BJ (cell line): ENCODE data around the gene ERCC6L2. TPM values are rescaled to one million over a fixed set of nuclear protein-coding genes. Genes with fewer than 3 reads are reported as not detected.

Experiments
- CTCF ChIA-PET: fragments of 350-600 bp; formaldehyde crosslinking; extraction: SDS; loops from one replicate; lab custom pipeline; 2021; ENCODE audit warnings: antibody characterized with exemption, inconsistent platforms; lab: Yijun Ruan, JAX
- POLR2A ChIA-PET: fragments of 300-600 bp; sonication (Branson Sonifier 250); formaldehyde crosslinking; extraction: SDS; loops from one replicate; lab custom pipeline; 2021; ENCODE audit warnings: antibody characterized with exemption; lab: Charles Lee
- DNase-seq: peaks from one replicate; pipeline ENCODE4 v3.0.0-alpha.2; 2011; ENCODE audit warnings: low read depth
- H3K27me3 ChIP-seq: 2 replicates; pipeline ENCODE4 v1.6.0; 2011; ENCODE audit warnings: low read length; ENCODE audit not compliant: control insufficient read depth, insufficient read depth
- H3K36me3 ChIP-seq: 2 replicates; pipeline ENCODE4 v1.5.1; 2011; ENCODE audit warnings: low read length; ENCODE audit not compliant: control insufficient read depth, insufficient read depth
- H3K4me3 ChIP-seq: 2 replicates; pipeline ENCODE4 v1.5.1; 2011; ENCODE audit warnings: low read depth, mild to moderate bottlenecking, control low read depth, low read length
- CTCF ChIP-seq: IDR thresholded peaks from 2 replicates; pipeline ENCODE4 v1.5.1; 2011; ENCODE audit warnings: low read depth, mild to moderate bottlenecking, control low read depth, inconsistent platforms, low read length, moderate library complexity; ENCODE audit not compliant: insufficient read depth
- polyA plus RNA-seq: library from polyadenylated mRNA; depleted of rRNA; stranded (reverse); fragments of >200 nt; gene quantifications from 2 replicates; pipeline ENCODE4 v1.2.3, GENCODE V29; 2011

ERCC6L2 gene
- polyA plus RNA-seq, 1 experiment: 12.0 TPM

DNA sequence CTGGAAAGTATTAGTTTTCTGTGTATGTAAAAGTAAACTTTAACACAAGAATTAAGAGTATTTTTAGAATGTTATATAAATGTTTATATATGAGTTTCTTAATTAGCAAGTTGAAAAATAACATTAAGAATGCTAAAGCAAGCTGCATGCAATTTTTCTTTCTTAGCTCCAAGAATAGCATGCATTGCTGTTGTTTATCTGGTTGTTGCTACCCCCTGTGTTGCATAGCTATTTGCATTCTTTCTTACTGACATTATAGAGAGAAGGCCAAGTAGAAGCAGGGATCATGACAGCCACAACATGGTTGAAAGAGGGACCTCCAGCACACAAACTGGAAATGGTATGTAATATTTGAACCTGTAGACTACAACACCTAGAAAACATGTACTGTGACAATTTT, 94.8 kb downstream of the ERCC6L2 start:
- no peak for TF ChIP-seq CTCF
- ChIA-PET CTCF (no interaction called here), POLR2A (no interaction called here)
- DNase-seq: no peak
- Histone ChIP-seq H3K36me3 (0 out of 2 replicates have a peak, but pooled peaks cover 3% of the 10 kb centered on the region), H3K27me3 (no peaks in the 10 kb centered on the region), H3K4me3 (no peak overlapping the region)

DNA sequence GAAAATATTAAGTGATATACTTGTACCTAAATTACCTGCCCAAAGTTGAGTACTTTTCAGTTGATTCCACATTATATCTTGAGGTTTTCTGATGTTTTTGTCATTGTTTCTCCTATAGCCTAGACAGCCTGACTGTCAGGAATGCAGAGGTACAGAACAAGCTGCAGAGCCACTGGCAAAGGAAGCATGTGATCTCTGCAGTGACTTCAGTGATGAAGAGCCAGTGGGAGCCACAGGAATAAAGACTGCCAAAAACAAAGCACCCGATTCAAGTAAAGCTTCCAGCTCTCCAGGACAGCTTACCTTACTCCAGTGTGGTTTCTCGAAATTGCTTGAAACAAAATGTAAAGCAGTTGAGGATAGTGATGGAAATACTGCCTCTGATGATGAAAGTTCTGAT, 96.3 kb downstream of the ERCC6L2 start:
- no peak for DNase-seq
- CTCF ChIA-PET: no interaction called here
- H3K36me3 ChIP-seq: 0 out of 2 replicates have a peak, but pooled peaks cover 3% of the 10 kb centered on the region
- TF ChIP-seq CTCF: no peak
- no peaks in the 10 kb centered on the region for H3K27me3 ChIP-seq
- POLR2A ChIA-PET: no interaction called here
- no peak overlapping the region for H3K4me3 ChIP-seq

DNA sequence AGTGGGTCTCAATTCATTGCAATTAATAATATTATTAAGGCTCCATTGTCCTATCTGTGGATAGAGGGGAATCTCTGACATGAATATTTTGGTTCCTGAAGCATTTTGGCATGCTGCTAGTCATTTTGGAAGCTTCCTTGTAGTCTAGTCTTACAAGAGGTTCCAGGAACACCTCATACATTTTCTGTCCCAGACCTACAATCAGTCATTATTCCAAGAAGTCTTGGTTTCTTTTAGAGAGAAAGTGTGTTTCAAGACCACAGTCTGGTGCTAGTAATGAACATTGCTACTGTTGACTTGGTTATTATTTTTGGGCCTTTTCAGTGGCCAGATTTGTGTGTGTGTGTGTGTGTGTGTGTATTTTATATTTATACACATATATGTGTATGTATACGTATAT, 98.9 kb downstream of the ERCC6L2 start:
- TF ChIP-seq CTCF: no peak
- no peaks in the 10 kb centered on the region for H3K27me3 ChIP-seq
- no peak overlapping the region for H3K4me3 ChIP-seq
- ChIA-PET POLR2A (no interaction called here), CTCF (no interaction called here)
- 0 out of 2 replicates have a peak, but pooled peaks cover 3% of the 10 kb centered on the region for H3K36me3 ChIP-seq
- no peak for DNase-seq

GRCh38 chr9:95977371-95977770, 101.9 kb downstream of the ERCC6L2 start:
- CTCF ChIA-PET: no interaction called here
- no peak overlapping the region for H3K4me3 ChIP-seq
- no peaks in the 10 kb centered on the region for H3K27me3 ChIP-seq
- TF ChIP-seq CTCF: no peak
- POLR2A ChIA-PET: no interaction called here
- no peaks in the 10 kb centered on the region for H3K36me3 ChIP-seq
- DNase-seq: no peak

GRCh38 chr9:95978106-95978505, 102.6 kb downstream of the ERCC6L2 start:
- DNase-seq: no peak
- ChIA-PET CTCF (no interaction called here), POLR2A (no interaction called here)
- Histone ChIP-seq H3K36me3 (no peaks in the 10 kb centered on the region), H3K4me3 (no peak overlapping the region), H3K27me3 (no peaks in the 10 kb centered on the region)
- no peak for TF ChIP-seq CTCF
